ENCODE data around the gene HMGB3.

The HMGB3 gene

DNA sequence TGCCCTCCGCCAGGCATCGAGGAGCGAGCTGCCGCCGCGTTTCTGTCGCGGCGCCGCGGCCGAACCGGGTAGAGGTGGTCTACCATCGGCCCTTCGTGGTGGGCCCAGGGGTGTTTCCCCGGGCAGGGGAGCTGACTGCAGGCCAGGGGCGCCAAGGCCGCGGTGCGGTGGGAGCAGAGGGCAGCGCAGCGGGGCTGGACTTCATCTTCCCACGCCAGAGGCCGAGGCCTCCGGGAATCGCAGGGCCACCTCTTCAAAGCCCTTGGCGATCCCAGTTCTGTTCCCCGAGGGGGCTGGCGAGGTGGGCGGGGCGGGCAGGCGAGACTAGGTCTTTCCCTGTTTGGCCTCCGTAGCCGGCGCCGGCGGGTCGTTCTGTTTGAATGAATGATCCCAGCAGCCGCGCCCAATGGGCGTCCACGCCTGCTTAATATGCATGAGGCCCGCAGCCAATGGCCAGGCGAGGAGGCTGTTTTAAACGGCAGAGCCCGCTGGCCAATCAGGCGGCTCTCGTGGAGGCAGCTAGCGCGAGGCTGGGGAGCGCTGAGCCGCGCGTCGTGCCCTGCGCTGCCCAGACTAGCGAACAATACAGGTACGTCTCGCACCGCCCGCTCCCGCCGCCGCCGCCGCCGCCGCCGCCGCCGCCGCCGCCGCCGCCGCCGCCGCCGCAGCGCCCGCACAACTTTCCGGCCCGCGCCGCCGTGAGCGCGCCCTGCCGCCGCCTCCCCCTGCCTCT, at the start of gene HMGB3:
HMGB3 (plus strand) TSS at position 548 of the 733 bp plus-strand sequence. CDS start 2,265 bp downstream, outside the sequence.
- Mint-ChIP-seq H3K4me3 (peak within 1 kb of the TSS; percentile 76 to 87 (median 86)), H3K4me1 (peaks cover 7% of the 10 kb centered on the region), H3K9me3 (peaks cover 23% of the 10 kb centered on the region), H3K27ac (peak within 1 kb of the TSS in 2 of 3 experiments; percentile 72 to 77), H3K27me3 (ENCODE audit: low read depth) (peaks cover 4% of the 10 kb centered on the region), H3K36me3 (ENCODE audit: low read depth) (peaks cover 22% of the 10 kb centered on the region)
- TF ChIP-seq, protein P1, sequence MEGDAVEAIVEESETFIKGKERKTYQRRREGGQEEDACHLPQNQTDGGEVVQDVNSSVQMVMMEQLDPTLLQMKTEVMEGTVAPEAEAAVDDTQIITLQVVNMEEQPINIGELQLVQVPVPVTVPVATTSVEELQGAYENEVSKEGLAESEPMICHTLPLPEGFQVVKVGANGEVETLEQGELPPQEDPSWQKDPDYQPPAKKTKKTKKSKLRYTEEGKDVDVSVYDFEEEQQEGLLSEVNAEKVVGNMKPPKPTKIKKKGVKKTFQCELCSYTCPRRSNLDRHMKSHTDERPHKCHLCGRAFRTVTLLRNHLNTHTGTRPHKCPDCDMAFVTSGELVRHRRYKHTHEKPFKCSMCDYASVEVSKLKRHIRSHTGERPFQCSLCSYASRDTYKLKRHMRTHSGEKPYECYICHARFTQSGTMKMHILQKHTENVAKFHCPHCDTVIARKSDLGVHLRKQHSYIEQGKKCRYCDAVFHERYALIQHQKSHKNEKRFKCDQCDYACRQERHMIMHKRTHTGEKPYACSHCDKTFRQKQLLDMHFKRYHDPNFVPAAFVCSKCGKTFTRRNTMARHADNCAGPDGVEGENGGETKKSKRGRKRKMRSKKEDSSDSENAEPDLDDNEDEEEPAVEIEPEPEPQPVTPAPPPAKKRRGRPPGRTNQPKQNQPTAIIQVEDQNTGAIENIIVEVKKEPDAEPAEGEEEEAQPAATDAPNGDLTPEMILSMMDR (IDR thresholded peaks at IDR 0.05; ENCODE audit: unreplicated experiment in 3 of 3), result no peak

GRCh38 chrX:150933945-150934350, 49.2 kb upstream of the HMGB3 start:
- peaks cover 7% of the 10 kb centered on the region for H3K4me1 Mint-ChIP-seq
- TF ChIP-seq, protein P1 (IDR thresholded peaks at IDR 0.05; ENCODE audit: unreplicated experiment in 3 of 3), result no peak
- H3K27ac Mint-ChIP-seq, result peak overlapping the region in 2 of 3 experiments; percentile 2 to 25
- no peaks in the 10 kb centered on the region for H3K36me3 Mint-ChIP-seq (ENCODE audit: low read depth)
- no peak overlapping the region for H3K4me3 Mint-ChIP-seq
- H3K9me3 Mint-ChIP-seq, result peaks cover 7% of the 10 kb centered on the region
- H3K27me3 Mint-ChIP-seq (ENCODE audit: low read depth), result no peaks in the 10 kb centered on the region

DNA sequence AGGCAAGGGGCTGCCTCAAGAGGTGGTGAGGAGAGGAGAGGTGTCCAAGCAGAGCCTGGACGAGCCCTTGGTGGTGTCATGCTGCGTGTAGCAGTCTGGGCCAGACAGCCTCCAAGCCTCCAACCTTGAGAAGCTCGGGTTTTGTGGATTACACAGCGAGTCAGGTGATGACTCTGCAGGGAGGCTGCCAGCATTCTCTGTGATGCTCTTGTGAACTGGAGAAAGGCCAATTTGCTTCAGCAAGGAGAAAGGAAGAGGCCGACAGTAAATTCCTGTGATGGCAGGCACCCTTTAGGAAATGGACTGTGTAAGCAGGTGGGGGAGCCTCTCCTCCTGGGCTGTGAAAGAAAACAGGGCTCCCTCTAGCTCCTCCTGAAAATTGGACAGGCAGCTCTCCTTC, 48.7 kb upstream of the HMGB3 start:
- Mint-ChIP-seq H3K4me1 (peaks cover 7% of the 10 kb centered on the region), H3K27me3 (ENCODE audit: low read depth) (no peaks in the 10 kb centered on the region), H3K36me3 (ENCODE audit: low read depth) (no peaks in the 10 kb centered on the region), H3K4me3 (no peak overlapping the region), H3K9me3 (peaks cover 7% of the 10 kb centered on the region), H3K27ac (peak overlapping the region in 1 of 3 experiments; percentile 25)
- TF ChIP-seq, protein P1 (IDR thresholded peaks at IDR 0.05; ENCODE audit: unreplicated experiment in 3 of 3), result no peak

- Mint-ChIP-seq H3K27me3 (ENCODE audit: low read depth) (no peaks in the 10 kb centered on the region), H3K27ac (no peak overlapping the region), H3K9me3 (peaks cover 10% of the 10 kb centered on the region), H3K4me3 (no peak overlapping the region), H3K4me1 (peaks cover 7% of the 10 kb centered on the region), H3K36me3 (ENCODE audit: low read depth) (no peaks in the 10 kb centered on the region)
- TF ChIP-seq, protein P1 (IDR thresholded peaks at IDR 0.05; ENCODE audit: unreplicated experiment in 3 of 3), result no peak
These were observed 47.7 kb upstream of the HMGB3 start for GRCh38 chrX:150935467-150935866.

DNA sequence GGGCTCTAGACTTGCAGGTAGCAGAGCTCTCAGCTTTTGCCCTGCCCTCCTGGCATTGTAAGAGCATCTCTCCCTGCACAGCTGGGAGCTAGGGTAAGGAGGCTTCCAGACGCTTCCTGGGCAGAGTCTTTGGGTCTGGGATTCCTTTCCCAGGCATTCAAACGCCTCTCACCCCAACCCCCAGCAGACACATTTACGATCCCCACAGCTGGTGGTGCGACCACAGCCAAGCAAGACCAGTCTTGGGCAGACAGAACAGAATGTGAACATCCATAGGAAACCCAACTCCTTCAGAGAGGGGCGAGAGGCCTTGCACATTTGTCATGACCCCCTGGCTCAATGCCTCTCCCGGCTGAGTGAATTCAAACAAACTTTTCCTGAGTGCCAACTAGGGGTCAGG, 46.6 kb upstream of the HMGB3 start:
- TF ChIP-seq, protein P1 (IDR thresholded peaks at IDR 0.05; ENCODE audit: unreplicated experiment in 3 of 3), result no peak

More for the DNA sequence above, 46.6 kb upstream of the HMGB3 start:
- Mint-ChIP-seq H3K27me3 (ENCODE audit: low read depth) (no peaks in the 10 kb centered on the region), H3K4me3 (no peak overlapping the region), H3K9me3 (peaks cover 12% of the 10 kb centered on the region), H3K27ac (no peak overlapping the region), H3K36me3 (ENCODE audit: low read depth) (no peaks in the 10 kb centered on the region), H3K4me1 (peaks cover 7% of the 10 kb centered on the region)
